Iris pigment epithelial cell (primary cell): ENCODE measurements around the gene ACBD5.
"Not testable (repeated sequence)": the region's sequence is repeated elsewhere in the genome, so short reads cannot be mapped to it uniquely, and the experiment has no call there.

ENCODE experiments used
- DNase-seq: peaks from one replicate; pipeline ENCODE4 v3.0.0-alpha.2; 2011; ENCODE audit warnings: low read depth

Gene ACBD5

GRCh38 chr10:27240212-27241009 lies at the start of gene ACBD5:
TSS of gene ACBD5 (minus strand) at chr10:27240797. CDS start at chr10:27240688, 109 bp downstream.
- peak; percentile 72 for DNase-seq

GRCh38 chr10:27285093-27285492 lies 44.5 kb upstream of the ACBD5 start:
- peak; percentile 8 for DNase-seq

- DNase-seq = no peak
These were observed 36.0 kb upstream of the ACBD5 start for GRCh38 chr10:27276581-27276980.

- DNase-seq = not testable (repeated sequence)
These were observed 25.4 kb upstream of the ACBD5 start for GRCh38 chr10:27266025-27266424.

- not testable (repeated sequence) for DNase-seq
These were observed 22.2 kb upstream of the ACBD5 start for GRCh38 chr10:27262788-27263187.

- no peak for DNase-seq
These were observed 18.5 kb upstream of the ACBD5 start for GRCh38 chr10:27258838-27259812.

GRCh38 chr10:27258492-27258837 lies 17.9 kb upstream of the ACBD5 start:
- no peak for DNase-seq

- DNase-seq = no peak
These were observed 15.9 kb upstream of the ACBD5 start for GRCh38 chr10:27256299-27257189.

GRCh38 chr10:27253576-27253975 lies 13.0 kb upstream of the ACBD5 start:
- DNase-seq = no peak

GRCh38 chr10:27252267-27253000 lies 11.8 kb upstream of the ACBD5 start:
- peak; percentile 57 for DNase-seq

GRCh38 chr10:27251554-27251953 lies 11.0 kb upstream of the ACBD5 start:
- no peak for DNase-seq

- DNase-seq = no peak
These were observed 7.6 kb upstream of the ACBD5 start for GRCh38 chr10:27248215-27248614.

GRCh38 chr10:27247441-27247840 lies 6.8 kb upstream of the ACBD5 start:
- no peak for DNase-seq

GRCh38 chr10:27247006-27247405 lies 6.4 kb upstream of the ACBD5 start:
- DNase-seq = no peak

GRCh38 chr10:27245836-27246235 lies 5.2 kb upstream of the ACBD5 start:
- no peak for DNase-seq

GRCh38 chr10:27244976-27245375 lies 4.4 kb upstream of the ACBD5 start:
- DNase-seq = no peak

- peak; percentile 79 for DNase-seq
These were observed 2.5 kb upstream of the ACBD5 start for GRCh38 chr10:27242951-27243551.

GRCh38 chr10:27242473-27242950 lies 1.9 kb upstream of the ACBD5 start:
- no peak for DNase-seq

GRCh38 chr10:27241652-27242472 lies 1.3 kb upstream of the ACBD5 start:
- DNase-seq = peak; percentile 95
